Naive thymus-derived CD4-positive, alpha-beta T cell (primary cell): Measurements from ENCODE around the gene TTC7B. TPM values are rescaled to one million over a fixed set of nuclear protein-coding genes. Genes with fewer than 3 reads are reported as not detected.

Experiments
- ATAC-seq: fragments of 150-1000 bp; cut with Tn5 transposase; 2 replicates; pipeline ENCODE4 v1.10.0; 2021; ENCODE audit warnings: mild to moderate bottlenecking, moderate library complexity
- CTCF ChIA-PET: fragments of 350-600 bp; sonication (Branson Sonifier 250); formaldehyde crosslinking; loops from one replicate; lab custom pipeline; 2021; ENCODE audit warnings: antibody characterized with exemption; lab: Charles Lee
- POLR2A ChIA-PET: fragments of 350-600 bp; sonication (Branson Sonifier 250); formaldehyde crosslinking; loops from one replicate; lab custom pipeline; 2021; ENCODE audit warnings: antibody characterized with exemption, inconsistent platforms; lab: Charles Lee
- DNase-seq, 9 donors: peaks; one replicate each; pipeline versions ENCODE4 v3.0.0 to v3.0.0-alpha.2; 2020 to 2022; ENCODE audit warnings: mixed read lengths in 1 of 9
- H3K27ac ChIP-seq: one replicate; pipeline ENCODE4 v1.7.0; 2013; ENCODE audit warnings: mild to moderate bottlenecking, low read depth, low read length, moderate library complexity
- H3K27me3 ChIP-seq, 2 donors: one replicate each; pipeline ENCODE4 v1.7.0; 2013; ENCODE audit warnings: low read length in 2 of 2, mild to moderate bottlenecking in 2 of 2, moderate library complexity in 2 of 2; ENCODE audit not compliant: control insufficient read depth in 2 of 2, insufficient read depth in 2 of 2
- H3K36me3 ChIP-seq, 3 experiments: 1 replicate in 2 of 3; 2 replicates in 1 of 3; pipeline ENCODE4 v1.7.0; 2013; ENCODE audit warnings: low read length in 3 of 3, mild to moderate bottlenecking in 3 of 3, moderate library complexity in 1 of 3; ENCODE audit not compliant: insufficient read depth in 3 of 3, control insufficient read depth in 2 of 3
- H3K4me1 ChIP-seq, 2 donors: one replicate each; pipeline ENCODE4 v1.7.0; 2013; ENCODE audit warnings: low read length in 2 of 2, mild to moderate bottlenecking in 2 of 2, moderate library complexity in 1 of 2; ENCODE audit not compliant: control insufficient read depth in 2 of 2, insufficient read depth in 2 of 2
- H3K4me3 ChIP-seq: 2 replicates; pipeline ENCODE4 v1.7.0; 2013; ENCODE audit warnings: mild to moderate bottlenecking, low read length
- H3K9me3 ChIP-seq, 3 experiments: 1 replicate in 2 of 3; 2 replicates in 1 of 3; pipeline ENCODE4 v1.7.0; 2013; ENCODE audit warnings: low read length in 3 of 3; ENCODE audit not compliant: control insufficient read depth in 2 of 3
- H3K27ac Mint-ChIP-seq, 9 donors: one replicate each; pipeline ENCODE4 v1.8.0; 2020 to 2022; ENCODE audit warnings: mixed read lengths in 9 of 9, mild to moderate bottlenecking in 8 of 9, moderate library complexity in 5 of 9, inconsistent platforms in 2 of 9
- H3K27me3 Mint-ChIP-seq, 5 donors: one replicate each; pipeline ENCODE4 v1.8.0; 2021 to 2022; ENCODE audit warnings: mixed read lengths in 5 of 5, mild to moderate bottlenecking in 1 of 5
- H3K36me3 Mint-ChIP-seq, 5 donors: one replicate each; pipeline ENCODE4 v1.8.0; 2020 to 2022; ENCODE audit warnings: mixed read lengths in 5 of 5, mild to moderate bottlenecking in 3 of 5, inconsistent platforms in 1 of 5
- H3K4me1 Mint-ChIP-seq, 7 donors: one replicate each; pipeline ENCODE4 v1.8.0; 2020 to 2022; ENCODE audit warnings: mixed read lengths in 7 of 7, mild to moderate bottlenecking in 3 of 7, inconsistent platforms in 1 of 7
- H3K4me3 Mint-ChIP-seq, 10 donors: one replicate each; pipeline ENCODE4 v1.8.0; 2020 to 2022; ENCODE audit warnings: mild to moderate bottlenecking in 10 of 10, mixed read lengths in 10 of 10, moderate library complexity in 6 of 10, inconsistent platforms in 2 of 10
- H3K9me3 Mint-ChIP-seq, 11 donors: one replicate each; pipeline ENCODE4 v1.8.0; 2020 to 2022; ENCODE audit warnings: mixed read lengths in 11 of 11, mild to moderate bottlenecking in 4 of 11, inconsistent platforms in 1 of 11, moderate library complexity in 1 of 11
- intact Hi-C, 2 donors: fragments of 100-400 bp; cut with micrococcal nuclease; formaldehyde crosslinking; loops; one replicate each; pipeline ENCODE4 v1.15.1; 2023
- polyA plus RNA-seq, 2 donors: library from polyadenylated mRNA; unstranded; fragments of 300-500 nt; fragmentation: Illumina TruSeq; gene quantifications; one replicate each; pipeline ENCODE4 v1.2.3, GENCODE V29; 2021
- total RNA-seq, 6 experiments: library from RNA in 5 of 6; stranded (reverse) in 5 of 6; gene quantifications; 1 replicate in 5 of 6; 2 replicates in 1 of 6; pipeline ENCODE4 v1.2.3 and lab custom pipeline; 2021 to 2026

The TTC7B gene
- total and polyA plus RNA-seq, 7 experiments from 2014 or later, result 0.08 to 9.5 (median 3.4) TPM; not detected in 2

DNA sequence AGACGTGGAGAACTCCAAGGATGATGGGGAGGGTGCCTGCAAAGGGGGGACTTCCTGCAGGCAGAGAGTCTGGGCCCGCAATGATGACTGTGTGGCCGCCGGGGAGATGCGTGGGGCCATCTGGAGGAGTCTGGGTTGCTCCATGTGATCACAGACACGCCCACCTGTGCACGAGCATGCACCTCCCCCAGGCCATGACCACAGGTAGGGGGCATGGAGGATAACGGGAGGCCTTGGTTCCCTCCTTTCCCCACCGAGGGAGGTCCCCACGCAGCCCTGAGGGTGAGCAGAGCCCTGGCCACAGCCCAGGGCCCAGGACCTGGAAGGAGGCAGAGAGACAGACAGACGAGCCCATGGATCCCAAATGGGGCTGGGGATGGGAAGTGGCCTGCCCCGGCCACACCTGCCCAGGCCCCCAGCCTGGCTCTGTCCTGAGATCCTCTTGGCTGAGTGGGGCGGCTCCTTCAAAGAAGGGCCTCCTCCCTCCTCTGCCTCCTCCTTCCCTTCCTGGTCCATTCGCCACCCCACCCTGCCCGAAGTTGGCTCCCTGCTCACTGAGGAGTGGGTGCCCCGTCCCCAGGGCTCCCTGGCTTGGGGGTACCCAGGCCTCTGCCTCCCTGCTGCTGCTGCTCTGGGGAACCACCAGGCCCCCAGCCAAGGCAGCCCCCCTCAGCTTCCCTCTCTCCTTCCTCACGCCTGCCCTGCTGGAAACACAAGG, 281.2 kb downstream of the TTC7B start:
- H3K27me3 Mint-ChIP-seq, result no peaks in the 10 kb centered on the region
- H3K36me3 ChIP-seq, result no peaks in the 10 kb centered on the region
- no peak overlapping the region for H3K27ac ChIP-seq
- H3K4me3 ChIP-seq, result no peak overlapping the region
- H3K4me1 Mint-ChIP-seq, result peaks cover 0 to 3% (median 0%) of the 10 kb centered on the region in 7 donors
- intact Hi-C loops, result no loop called here
- ATAC-seq (no peak), DNase-seq (no peak)
- no peaks in the 10 kb centered on the region for H3K4me1 ChIP-seq
- ChIA-PET CTCF (no interaction called here), POLR2A (no interaction called here)
- no peaks in the 10 kb centered on the region for H3K36me3 Mint-ChIP-seq
- no peak overlapping the region for H3K4me3 Mint-ChIP-seq
- H3K9me3 ChIP-seq, result no peaks in the 10 kb centered on the region
- H3K27me3 ChIP-seq, result no peaks in the 10 kb centered on the region
- no peaks in the 10 kb centered on the region for H3K9me3 Mint-ChIP-seq
- no peak overlapping the region for H3K27ac Mint-ChIP-seq

- ATAC-seq (peak; percentile 14), DNase-seq (no peak)
- intact Hi-C loops, result no loop called here
- Mint-ChIP-seq H3K36me3 (no peaks in the 10 kb centered on the region), H3K9me3 (no peaks in the 10 kb centered on the region), H3K27ac (no peak overlapping the region), H3K4me1 (peaks cover 0 to 3% (median 0%) of the 10 kb centered on the region in 7 donors), H3K27me3 (no peaks in the 10 kb centered on the region), H3K4me3 (peak overlapping the region in 1 of 10 donors; percentile 11)
- H3K36me3 ChIP-seq, result no peaks in the 10 kb centered on the region
- no peaks in the 10 kb centered on the region for H3K27me3 ChIP-seq
- ChIA-PET CTCF (no interaction called here), POLR2A (no interaction called here)
- no peak overlapping the region for H3K27ac ChIP-seq
- H3K4me1 ChIP-seq, result no peaks in the 10 kb centered on the region
- no peaks in the 10 kb centered on the region for H3K9me3 ChIP-seq
- H3K4me3 ChIP-seq, result no peak overlapping the region
Measured at GRCh38 chr14:90534091-90534837, 282.0 kb downstream of the TTC7B start.

GRCh38 chr14:90533591-90534021, 282.6 kb downstream of the TTC7B start:
- H3K27ac Mint-ChIP-seq, result no peak overlapping the region
- H3K9me3 Mint-ChIP-seq, result peaks cover 0 to 5% (median 0%) of the 10 kb centered on the region in 11 donors
- ATAC-seq (no peak), DNase-seq (no peak)
- peak overlapping the region in 1 of 10 donors; percentile 11 for H3K4me3 Mint-ChIP-seq
- peaks cover 0 to 3% (median 0%) of the 10 kb centered on the region in 5 donors for H3K36me3 Mint-ChIP-seq
- H3K36me3 ChIP-seq, result no peaks in the 10 kb centered on the region
- H3K4me1 Mint-ChIP-seq, result peaks cover 0 to 3% (median 0%) of the 10 kb centered on the region in 7 donors
- no peak overlapping the region for H3K4me3 ChIP-seq
- ChIA-PET CTCF (no interaction called here), POLR2A (no interaction called here)
- intact Hi-C loops, result no loop called here
- H3K9me3 ChIP-seq, result no peaks in the 10 kb centered on the region
- peaks cover 0 to 6% (median 4%) of the 10 kb centered on the region in 5 donors for H3K27me3 Mint-ChIP-seq
- no peaks in the 10 kb centered on the region for H3K4me1 ChIP-seq
- no peak overlapping the region for H3K27ac ChIP-seq
- H3K27me3 ChIP-seq, result no peaks in the 10 kb centered on the region

DNA sequence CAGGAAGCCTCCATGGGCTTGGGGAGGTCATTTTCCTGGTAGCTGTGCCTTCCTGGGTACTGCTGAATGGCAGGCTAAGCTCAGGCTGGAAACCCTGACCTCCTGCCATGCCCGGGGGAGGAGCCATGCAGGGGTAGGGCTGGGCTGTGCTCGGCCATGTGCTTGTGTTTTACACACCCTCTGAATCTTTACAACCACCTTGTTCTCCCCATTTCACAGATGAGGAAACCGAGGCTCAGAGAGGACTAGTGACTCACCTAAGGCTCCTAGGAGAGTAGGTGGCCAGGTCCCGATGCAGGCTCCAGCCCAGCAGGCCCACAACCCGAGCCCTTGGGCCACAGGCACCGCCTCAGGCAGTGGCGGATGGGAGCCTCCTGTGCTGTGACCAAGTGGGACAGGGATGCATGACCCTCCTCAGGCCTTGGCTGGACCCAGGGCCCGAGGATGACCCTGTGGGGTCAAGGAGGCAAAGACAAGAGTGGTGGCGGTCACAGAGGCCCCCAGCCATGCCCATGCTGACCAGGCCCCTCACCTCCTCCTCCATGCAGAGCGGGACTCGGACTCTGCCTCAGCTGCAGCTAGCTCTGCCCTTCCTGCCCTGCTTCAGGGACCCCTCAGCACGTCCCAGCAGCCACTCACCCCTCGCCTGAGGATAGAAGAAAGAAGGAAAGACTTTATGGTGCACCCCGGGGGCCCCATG, 283.3 kb downstream of the TTC7B start:
- no peaks in the 10 kb centered on the region for H3K36me3 ChIP-seq
- no peaks in the 10 kb centered on the region for H3K4me1 ChIP-seq
- DNase-seq (no peak), ATAC-seq (no peak)
- no peak overlapping the region for H3K4me3 Mint-ChIP-seq
- H3K4me1 Mint-ChIP-seq, result peaks cover 0 to 3% (median 0%) of the 10 kb centered on the region in 7 donors
- CTCF ChIA-PET, result interaction anchor here (0.6 kb wide), 1 partner anchor 1781 kb away, joined by 3 read pairs; no protein-coding TSS in a partner anchor
- H3K9me3 ChIP-seq, result no peaks in the 10 kb centered on the region
- no peaks in the 10 kb centered on the region for H3K27me3 ChIP-seq
- intact Hi-C loops, result no loop called here
- no peak overlapping the region for H3K4me3 ChIP-seq
- peaks cover 0 to 8% (median 0%) of the 10 kb centered on the region in 11 donors for H3K9me3 Mint-ChIP-seq
- POLR2A ChIA-PET, result no interaction called here
- peaks cover 0 to 9% (median 6%) of the 10 kb centered on the region in 5 donors for H3K27me3 Mint-ChIP-seq
- no peak overlapping the region for H3K27ac Mint-ChIP-seq
- H3K36me3 Mint-ChIP-seq, result peaks cover 0 to 7% (median 0%) of the 10 kb centered on the region in 5 donors
- H3K27ac ChIP-seq, result no peak overlapping the region

DNA sequence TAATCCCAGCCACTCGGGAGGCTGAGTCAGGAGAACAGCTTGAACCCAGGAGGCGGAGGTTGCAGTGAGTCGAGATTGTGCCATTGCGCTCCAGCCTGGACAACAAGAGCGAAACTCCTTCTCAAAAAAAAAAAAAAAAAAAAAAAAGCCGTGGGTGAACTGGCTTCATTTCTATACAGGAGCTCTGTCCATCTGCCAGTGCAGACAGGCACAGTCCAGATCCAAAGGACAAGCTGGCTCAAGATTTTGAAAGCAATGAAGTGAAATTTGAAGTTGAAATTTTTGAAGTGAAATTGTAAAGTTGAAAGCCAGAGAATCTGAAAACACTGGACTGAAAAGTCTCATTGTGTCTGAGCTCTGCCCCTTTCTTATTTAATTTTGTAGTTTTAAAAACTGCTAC, 284.7 kb downstream of the TTC7B start:
- Mint-ChIP-seq H3K36me3 (peaks cover 0 to 9% (median 5%) of the 10 kb centered on the region in 5 donors), H3K9me3 (peaks cover 1 to 17% (median 7%) of the 10 kb centered on the region in 11 donors), H3K27me3 (peaks cover 0 to 9% (median 6%) of the 10 kb centered on the region in 5 donors), H3K4me3 (no peak overlapping the region), H3K27ac (no peak overlapping the region), H3K4me1 (peaks cover 0 to 3% (median 0%) of the 10 kb centered on the region in 7 donors)
- H3K4me3 ChIP-seq, result no peak overlapping the region
- intact Hi-C loops, result no loop called here
- no peak overlapping the region for H3K27ac ChIP-seq
- H3K27me3 ChIP-seq, result no peaks in the 10 kb centered on the region
- H3K9me3 ChIP-seq, result no peaks in the 10 kb centered on the region
- no peaks in the 10 kb centered on the region for H3K36me3 ChIP-seq
- DNase-seq (no peak), ATAC-seq (no peak)
- no peaks in the 10 kb centered on the region for H3K4me1 ChIP-seq
- ChIA-PET POLR2A (no interaction called here), CTCF (interaction anchor here (0.6 kb wide), 1 partner anchor 22 kb away, joined by 3 read pairs; no protein-coding TSS in a partner anchor)

DNA sequence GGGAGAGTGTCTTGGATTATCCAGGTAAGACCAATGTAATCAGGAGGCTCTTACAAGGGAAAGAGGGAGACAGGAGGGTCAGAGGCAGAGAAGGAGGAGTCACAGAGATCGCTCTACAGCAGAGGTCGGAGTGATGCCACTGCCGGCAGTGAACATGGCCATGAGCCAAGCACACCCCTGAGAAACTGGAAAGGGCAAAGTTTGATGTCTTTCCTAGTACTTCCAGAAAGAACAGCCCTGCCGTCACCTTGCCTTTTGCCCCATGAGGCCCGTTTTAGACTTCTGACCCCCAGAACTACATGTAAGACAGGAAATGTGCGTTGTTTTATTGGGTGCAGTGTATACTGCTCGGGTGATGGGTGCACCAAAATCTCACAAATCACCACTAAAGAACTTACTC, 285.7 kb downstream of the TTC7B start:
- peaks cover 1 to 22% (median 8%) of the 10 kb centered on the region in 11 donors for H3K9me3 Mint-ChIP-seq
- no peaks in the 10 kb centered on the region for H3K9me3 ChIP-seq
- ATAC-seq (no peak), DNase-seq (no peak)
- H3K27ac ChIP-seq, result no peak overlapping the region
- no peak overlapping the region for H3K27ac Mint-ChIP-seq
- H3K4me1 ChIP-seq, result no peaks in the 10 kb centered on the region
- peaks cover 0 to 3% (median 0%) of the 10 kb centered on the region in 7 donors for H3K4me1 Mint-ChIP-seq
- ChIA-PET POLR2A (no interaction called here), CTCF (interaction anchor here (0.7 kb wide), 1 partner anchor 46 kb away, joined by 4 read pairs; no protein-coding TSS in a partner anchor)
- H3K27me3 ChIP-seq, result no peaks in the 10 kb centered on the region
- peaks cover 0 to 9% (median 6%) of the 10 kb centered on the region in 5 donors for H3K27me3 Mint-ChIP-seq
- H3K4me3 Mint-ChIP-seq, result no peak overlapping the region
- H3K36me3 Mint-ChIP-seq, result peaks cover 0 to 11% (median 5%) of the 10 kb centered on the region in 5 donors
- no peaks in the 10 kb centered on the region for H3K36me3 ChIP-seq
- no peak overlapping the region for H3K4me3 ChIP-seq
- intact Hi-C loops, result no loop called here
